Measurements from ENCODE around the gene E2F2.

E2F2 gene

DNA sequence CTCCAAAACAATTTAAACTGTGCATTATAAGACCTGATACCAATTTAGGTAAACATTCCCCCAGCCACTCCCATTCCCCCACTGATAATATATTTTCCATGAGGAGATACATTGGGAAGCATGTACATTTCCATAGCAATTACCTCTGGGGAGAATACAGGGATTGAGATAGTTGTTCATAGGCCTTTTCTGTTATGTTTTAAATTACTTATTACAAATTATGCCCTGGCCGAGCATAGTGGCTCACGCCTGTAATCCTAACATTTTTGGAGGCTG lies 51.4 kb downstream of the E2F2 start:
- DNase-seq (ENCODE audit: low read depth): no peak
- no peak overlapping the region for H3K4me3 ChIP-seq (ENCODE audit: low read length)
- TF ChIP-seq, protein P1, sequence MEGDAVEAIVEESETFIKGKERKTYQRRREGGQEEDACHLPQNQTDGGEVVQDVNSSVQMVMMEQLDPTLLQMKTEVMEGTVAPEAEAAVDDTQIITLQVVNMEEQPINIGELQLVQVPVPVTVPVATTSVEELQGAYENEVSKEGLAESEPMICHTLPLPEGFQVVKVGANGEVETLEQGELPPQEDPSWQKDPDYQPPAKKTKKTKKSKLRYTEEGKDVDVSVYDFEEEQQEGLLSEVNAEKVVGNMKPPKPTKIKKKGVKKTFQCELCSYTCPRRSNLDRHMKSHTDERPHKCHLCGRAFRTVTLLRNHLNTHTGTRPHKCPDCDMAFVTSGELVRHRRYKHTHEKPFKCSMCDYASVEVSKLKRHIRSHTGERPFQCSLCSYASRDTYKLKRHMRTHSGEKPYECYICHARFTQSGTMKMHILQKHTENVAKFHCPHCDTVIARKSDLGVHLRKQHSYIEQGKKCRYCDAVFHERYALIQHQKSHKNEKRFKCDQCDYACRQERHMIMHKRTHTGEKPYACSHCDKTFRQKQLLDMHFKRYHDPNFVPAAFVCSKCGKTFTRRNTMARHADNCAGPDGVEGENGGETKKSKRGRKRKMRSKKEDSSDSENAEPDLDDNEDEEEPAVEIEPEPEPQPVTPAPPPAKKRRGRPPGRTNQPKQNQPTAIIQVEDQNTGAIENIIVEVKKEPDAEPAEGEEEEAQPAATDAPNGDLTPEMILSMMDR (conservative IDR thresholded peaks at IDR 0.05; ENCODE audit: low read length): no peak

GRCh38 chr1:23478896-23479665 lies 52.0 kb downstream of the E2F2 start:
- peak; percentile 75 for DNase-seq (ENCODE audit: low read depth)
- no peak overlapping the region for H3K4me3 ChIP-seq (ENCODE audit: low read length)
- TF ChIP-seq, protein P1 (conservative IDR thresholded peaks at IDR 0.05; ENCODE audit: low read length): no peak

GRCh38 chr1:23477359-23478144 lies 53.5 kb downstream of the E2F2 start:
- DNase-seq (ENCODE audit: low read depth): no peak

DNA sequence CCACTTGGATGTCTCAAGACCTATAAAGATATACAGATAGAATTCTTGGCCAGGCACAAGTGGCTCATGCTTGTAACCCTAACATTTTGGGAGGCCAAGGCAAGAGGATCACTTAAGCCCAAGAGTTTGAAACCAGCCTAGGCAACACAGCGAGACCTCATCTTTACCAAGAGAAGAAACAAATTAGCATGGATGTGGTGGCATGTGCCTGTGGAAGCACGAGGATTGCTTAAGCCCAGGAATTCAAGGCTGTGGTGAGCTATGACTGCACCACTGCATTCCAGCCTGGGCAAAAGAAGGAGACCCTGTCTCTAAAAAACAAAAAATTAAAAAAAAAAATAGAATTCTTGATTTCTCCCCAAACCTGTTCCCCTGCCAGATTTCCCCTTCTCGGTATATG lies 55.4 kb downstream of the E2F2 start:
- TF ChIP-seq, protein P1 (conservative IDR thresholded peaks at IDR 0.05; ENCODE audit: low read length): no peak
- no peak overlapping the region for H3K4me3 ChIP-seq (ENCODE audit: low read length)
- DNase-seq (ENCODE audit: low read depth): peak; percentile 85

More at GRCh38 chr1:23477359-23478144, 53.5 kb downstream of the E2F2 start:
- H3K4me3 ChIP-seq (ENCODE audit: low read length): no peak overlapping the region
- TF ChIP-seq, protein P1 (conservative IDR thresholded peaks at IDR 0.05; ENCODE audit: low read length): no peak

GRCh38 chr1:23475134-23475628 lies 55.9 kb downstream of the E2F2 start:
- DNase-seq (ENCODE audit: low read depth): peak; percentile 90
- H3K4me3 ChIP-seq (ENCODE audit: low read length): no peak overlapping the region
- TF ChIP-seq, protein P1 (conservative IDR thresholded peaks at IDR 0.05; ENCODE audit: low read length): no peak

DNA sequence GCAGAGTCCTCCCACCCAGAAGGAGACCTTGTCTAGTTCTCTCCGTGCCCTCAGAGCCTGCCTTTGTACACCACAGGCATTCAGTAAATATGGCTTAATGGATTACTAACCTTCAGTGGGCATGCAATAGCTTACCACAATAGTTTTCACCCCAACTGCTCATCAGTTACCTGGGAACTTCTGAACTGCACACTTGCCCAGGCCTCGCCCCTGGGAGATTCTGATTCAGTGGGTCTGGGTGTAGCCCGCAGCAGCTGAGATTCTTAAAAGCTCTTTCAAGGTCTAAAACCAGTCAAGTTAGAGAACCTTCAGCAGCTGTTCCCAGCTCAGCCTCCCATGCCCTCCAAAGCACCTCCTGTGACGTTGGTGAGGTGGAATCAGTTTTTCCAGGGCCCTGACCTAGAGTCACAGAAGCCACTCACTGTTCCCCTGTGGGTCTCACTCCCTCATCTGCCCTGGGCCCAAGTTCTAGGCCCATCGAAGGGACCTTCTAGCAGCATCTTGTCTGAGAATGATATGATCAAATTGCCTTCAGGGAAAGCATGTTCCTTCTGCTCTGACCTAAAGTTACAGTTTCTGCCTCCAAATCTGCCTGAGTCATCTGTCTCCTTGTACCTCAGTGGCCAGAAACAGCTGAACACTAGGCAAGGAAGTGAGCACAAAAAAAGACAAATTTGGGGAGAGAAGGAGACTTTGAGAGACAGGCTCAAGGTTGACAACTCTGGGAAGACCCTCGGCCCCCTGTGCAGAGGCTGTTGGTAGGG lies 57.8 kb downstream of the E2F2 start:
- TF ChIP-seq, protein P1 (conservative IDR thresholded peaks at IDR 0.05; ENCODE audit: low read length): no peak
- no peak overlapping the region for H3K4me3 ChIP-seq (ENCODE audit: low read length)
- DNase-seq (ENCODE audit: low read depth): peak; percentile 38
